Ascending aorta (tissue), 2 donors: Measurements from ENCODE around the gene DCP2. TPM values are rescaled to one million over a fixed set of nuclear protein-coding genes. Genes with fewer than 3 reads are reported as not detected.

Experiments used
- DNase-seq, 2 donors: peaks; one replicate each; pipeline ENCODE4 v3.0.0-alpha.2; 2019; ENCODE audit warnings: low spot score in 2 of 2
- H3K27ac ChIP-seq, 2 donors: fragments of 200-600 bp; sonication (generic); one replicate each; pipeline ENCODE4 v1.5.1; 2016 to 2017; ENCODE audit warnings: mild to moderate bottlenecking in 1 of 2
- H3K27me3 ChIP-seq: fragments of 200-600 bp; sonication (generic); one replicate; pipeline ENCODE4 v1.5.1; 2017
- H3K36me3 ChIP-seq, 2 donors: fragments of 200-600 bp; sonication (generic); one replicate each; pipeline ENCODE4 v1.5.1; 2016
- H3K4me1 ChIP-seq, 2 donors: fragments of 200-600 bp; sonication (generic); one replicate each; pipeline ENCODE4 v1.5.1; 2016 to 2017; ENCODE audit warnings: mild to moderate bottlenecking in 1 of 2
- H3K4me3 ChIP-seq, 2 donors: fragments of 200-600 bp; sonication (generic); one replicate each; pipeline ENCODE4 v1.5.1; 2016 to 2017; ENCODE audit warnings: mild to moderate bottlenecking in 1 of 2
- H3K9me3 ChIP-seq, 2 donors: fragments of 200-600 bp; sonication (generic); one replicate each; pipeline ENCODE4 v1.5.1; 2016
- CTCF ChIP-seq, 3 experiments: fragments of 200-600 bp in 2 of 3; fragments of 450-650 bp in 1 of 3; sonication (generic) in 2 of 3; IDR thresholded peaks; one replicate each; pipeline ENCODE4 v1.5.1; 2016 to 2019; ENCODE audit warnings: antibody characterized with exemption in 3 of 3, mild to moderate bottlenecking in 1 of 3, moderate library complexity in 1 of 3
- intact Hi-C: fragments of 100-400 bp; cut with DNase I; formaldehyde crosslinking; loops from one replicate; pipeline ENCODE4 v1.15.1; 2023
- total RNA-seq: library from RNA; depleted of rRNA; stranded (reverse); fragments of >200 nt; gene quantifications from one replicate; pipeline ENCODE4 v1.1.0, GENCODE V29; 2016

Gene DCP2
- total RNA-seq, 1 donor from 2014 or later, result 24.6 TPM

- Histone ChIP-seq H3K9me3 (no peaks in the 10 kb centered on the region), H3K27ac (no peak overlapping the region), H3K36me3 (peaks cover 7 to 10% of the 10 kb centered on the region in 2 donors), H3K4me1 (peaks cover 0 to 4% of the 10 kb centered on the region in 2 donors), H3K27me3 (no peaks in the 10 kb centered on the region), H3K4me3 (no peak overlapping the region)
- DNase-seq, result peak in 1 of 2 donors; percentile 85
- TF ChIP-seq CTCF (IDR thresholded peaks at IDR 0.05), result peak; percentile 63 to 92 (median 90)
- intact Hi-C loops, result loop anchor here (5.0 kb wide), 3 partner anchors 381 to 611 kb away; partner anchors contain the start of gene YTHDC2
These were observed 19.4 kb downstream of the DCP2 start for GRCh38 chr5:112995764-112996618.

DNA sequence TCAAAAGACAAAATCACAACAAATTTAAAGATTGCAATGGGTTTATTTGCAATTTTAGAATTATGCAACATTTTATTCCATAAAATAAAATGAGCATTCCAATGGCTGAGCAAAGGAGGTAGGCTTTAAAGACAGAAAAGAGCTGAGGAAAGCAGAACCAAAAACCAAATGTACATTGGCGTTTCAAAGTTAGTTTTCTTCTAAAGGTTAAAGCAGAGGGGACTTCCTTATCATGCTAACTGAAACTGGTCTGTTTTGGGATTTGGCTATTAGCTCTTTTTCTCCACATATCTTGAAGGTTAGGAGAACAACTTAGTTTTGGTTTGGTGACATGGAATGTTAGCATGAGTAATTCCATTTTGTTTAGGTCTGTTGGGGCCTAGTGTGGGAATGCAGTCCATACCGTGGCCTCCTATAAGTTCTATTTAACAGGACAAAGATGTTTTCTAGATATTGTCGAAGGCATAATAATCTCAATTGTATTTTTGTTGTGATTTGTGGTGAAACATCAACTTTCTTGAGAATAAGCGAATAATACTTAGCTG lies 20.3 kb downstream of the DCP2 start:
- intact Hi-C loops, result loop anchor here (5.0 kb wide), 3 partner anchors 380 to 610 kb away; partner anchors contain the start of gene YTHDC2
- peaks cover 0 to 4% of the 10 kb centered on the region in 2 donors for H3K4me1 ChIP-seq
- H3K27ac ChIP-seq, result no peak overlapping the region
- no peaks in the 10 kb centered on the region for H3K27me3 ChIP-seq
- no peak for DNase-seq
- no peaks in the 10 kb centered on the region for H3K9me3 ChIP-seq
- peaks cover 11 to 19% of the 10 kb centered on the region in 2 donors for H3K36me3 ChIP-seq
- no peak for TF ChIP-seq CTCF (IDR thresholded peaks at IDR 0.05)
- no peak overlapping the region for H3K4me3 ChIP-seq

- DNase-seq, result no peak
- Histone ChIP-seq H3K4me3 (no peak overlapping the region), H3K27me3 (no peaks in the 10 kb centered on the region), H3K9me3 (no peaks in the 10 kb centered on the region), H3K36me3 (peaks cover 25 to 30% of the 10 kb centered on the region in 2 donors), H3K27ac (no peak overlapping the region), H3K4me1 (peaks cover 0 to 4% of the 10 kb centered on the region in 2 donors)
- no peak for TF ChIP-seq CTCF (IDR thresholded peaks at IDR 0.05)
- intact Hi-C loops, result loop anchor here (5.0 kb wide), 3 partner anchors 379 to 609 kb away; partner anchors contain the start of gene YTHDC2
These were observed 21.7 kb downstream of the DCP2 start for GRCh38 chr5:112998296-112998695.

DNA sequence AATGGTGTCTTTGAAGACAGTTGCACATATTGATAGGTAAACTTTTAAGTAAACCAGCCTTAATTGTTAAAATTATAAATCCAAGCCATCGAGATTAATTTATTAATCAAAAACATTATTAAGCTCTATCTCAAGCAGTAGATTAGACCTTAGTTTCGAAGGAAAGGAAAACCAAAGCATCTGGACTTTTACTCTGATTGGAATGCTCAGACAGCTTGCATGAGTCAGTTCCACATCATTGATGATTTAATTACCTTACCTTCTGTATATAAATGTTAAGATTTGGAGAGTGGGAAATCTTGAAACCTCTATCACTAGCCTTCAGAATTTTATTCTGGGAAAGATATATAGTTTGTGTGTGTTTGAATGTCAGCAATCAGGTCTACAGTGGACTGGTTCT lies 23.9 kb downstream of the DCP2 start:
- H3K36me3 ChIP-seq, result peaks cover 24 to 42% of the 10 kb centered on the region in 2 donors
- peaks cover 0 to 4% of the 10 kb centered on the region in 2 donors for H3K4me1 ChIP-seq
- H3K4me3 ChIP-seq, result no peak overlapping the region
- no peaks in the 10 kb centered on the region for H3K27me3 ChIP-seq
- DNase-seq, result no peak
- intact Hi-C loops, result no loop called here
- no peaks in the 10 kb centered on the region for H3K9me3 ChIP-seq
- TF ChIP-seq CTCF (IDR thresholded peaks at IDR 0.05), result no peak
- no peak overlapping the region for H3K27ac ChIP-seq

GRCh38 chr5:113002423-113002822 lies 25.8 kb downstream of the DCP2 start:
- Histone ChIP-seq H3K27me3 (no peaks in the 10 kb centered on the region), H3K4me3 (no peak overlapping the region), H3K9me3 (no peaks in the 10 kb centered on the region), H3K4me1 (no peaks in the 10 kb centered on the region), H3K27ac (no peak overlapping the region), H3K36me3 (peaks cover 27 to 48% of the 10 kb centered on the region in 2 donors)
- TF ChIP-seq CTCF (IDR thresholded peaks at IDR 0.05), result no peak
- intact Hi-C loops, result no loop called here
- no peak for DNase-seq
